ENCODE results near the gene AUH. TPM values are rescaled to one million over a fixed set of nuclear protein-coding genes. Genes with fewer than 3 reads are reported as not detected.

AUH gene
- total and polyA plus RNA-seq, 12 donors, result 16.3 to 56.3 (median 44.2) TPM

- Histone ChIP-seq H3K9me3 (peaks cover 0 to 7% (median 0%) of the 10 kb centered on the region in 11 donors), H3K4me3 (no peak overlapping the region), H3K27ac (peak overlapping the region in 4 of 10 donors; percentile 10 to 46 (median 30)), H3K4me1 (peaks cover 0 to 17% (median 5%) of the 10 kb centered on the region in 9 donors), H3K27me3 (no peaks in the 10 kb centered on the region), H3K36me3 (peaks cover 0 to 7% (median 0%) of the 10 kb centered on the region in 9 donors)
- TF ChIP-seq CTCF (IDR thresholded peaks at IDR 0.05), result no peak
- WGBS, 2 donors, result 50 to 62% methylated on average over 12 of the region's 12 CpGs
- intact Hi-C loops (cut with DNase I), result no loop called here
- DNase-seq (no peak), ATAC-seq (peak in 7 of 8 donors; percentile 35 to 81 (median 52))
These were observed 29.0 kb downstream of the AUH start for GRCh38 chr9:91332546-91333231.

GRCh38 chr9:91331849-91332248 is 29.9 kb downstream of the AUH start:
- peaks cover 0 to 17% (median 5%) of the 10 kb centered on the region in 9 donors for H3K4me1 ChIP-seq
- peak overlapping the region in 1 of 10 donors; percentile 46 for H3K27ac ChIP-seq
- H3K9me3 ChIP-seq, result peaks cover 0 to 13% (median 0%) of the 10 kb centered on the region in 11 donors
- no peak for DNase-seq
- TF ChIP-seq CTCF (IDR thresholded peaks at IDR 0.05), result no peak
- H3K27me3 ChIP-seq, result no peaks in the 10 kb centered on the region
- 88 to 97% methylated on average over 7 of the region's 7 CpGs for WGBS, 2 donors
- intact Hi-C loops (cut with DNase I), result no loop called here
- peaks cover 0 to 14% (median 0%) of the 10 kb centered on the region in 9 donors for H3K36me3 ChIP-seq
- no peak for ATAC-seq
- H3K4me3 ChIP-seq, result no peak overlapping the region

DNA sequence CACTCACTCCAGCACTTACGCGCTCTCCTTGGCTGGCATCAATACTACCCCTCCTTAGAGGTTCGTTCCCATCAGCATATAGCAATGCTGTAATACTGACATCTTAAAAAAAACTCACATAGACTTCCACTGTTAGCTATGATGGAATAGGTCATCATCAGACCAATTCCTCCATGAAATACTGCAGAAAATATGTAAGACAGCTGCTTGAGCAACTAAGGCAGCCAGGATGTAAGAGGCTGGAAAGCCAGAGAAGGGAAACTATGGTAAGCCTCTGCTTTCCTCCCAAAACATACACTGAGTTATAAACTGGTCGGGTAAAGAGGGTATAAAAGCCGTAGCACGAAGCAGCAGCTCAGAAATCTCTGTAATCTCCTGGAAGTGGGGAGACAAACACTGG is 33.5 kb downstream of the AUH start:
- Histone ChIP-seq H3K27ac (no peak overlapping the region), H3K27me3 (no peaks in the 10 kb centered on the region), H3K4me3 (no peak overlapping the region), H3K4me1 (peaks cover 0 to 17% (median 5%) of the 10 kb centered on the region in 9 donors), H3K9me3 (peaks cover 0 to 13% (median 0%) of the 10 kb centered on the region in 11 donors), H3K36me3 (peaks cover 0 to 44% (median 0%) of the 10 kb centered on the region in 9 donors)
- intact Hi-C loops (cut with DNase I), result no loop called here
- 81 to 93% methylated on average over 6 of the region's 6 CpGs for WGBS, 2 donors
- DNase-seq, result no peak
- ATAC-seq, result peak in 1 of 8 donors; percentile 35
- no peak for TF ChIP-seq CTCF (IDR thresholded peaks at IDR 0.05)

DNA sequence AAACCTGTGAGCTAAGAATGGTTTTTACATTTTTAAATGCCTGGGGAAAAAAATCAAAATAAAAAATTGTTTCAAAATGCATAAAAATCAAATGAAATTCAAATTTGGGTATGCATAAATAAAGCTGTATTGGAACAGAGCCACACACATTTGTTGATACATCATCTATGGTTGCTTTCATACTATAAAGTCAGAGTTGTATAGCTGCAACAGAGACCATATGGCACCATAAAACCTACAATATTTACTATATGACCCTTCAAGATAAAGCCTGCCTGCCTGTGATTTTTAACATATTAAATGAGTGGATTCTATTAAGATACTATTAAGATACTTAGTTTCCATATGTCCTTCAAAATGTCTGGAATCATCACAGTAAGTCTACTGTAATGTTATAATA is 40.0 kb downstream of the AUH start:
- H3K4me1 ChIP-seq, result peaks cover 0 to 4% (median 0%) of the 10 kb centered on the region in 9 donors
- no peak for TF ChIP-seq CTCF (IDR thresholded peaks at IDR 0.05)
- ATAC-seq (no peak), DNase-seq (no peak)
- no peaks in the 10 kb centered on the region for H3K9me3 ChIP-seq
- no peak overlapping the region for H3K27ac ChIP-seq
- H3K27me3 ChIP-seq, result no peaks in the 10 kb centered on the region
- peaks cover 0 to 49% (median 0%) of the 10 kb centered on the region in 9 donors for H3K36me3 ChIP-seq
- intact Hi-C loops (cut with DNase I), result no loop called here
- no peak overlapping the region for H3K4me3 ChIP-seq

All from heart right ventricle (tissue), 16 donors.